Measurements from ENCODE around the gene RELL2. TPM values are rescaled to one million over a fixed set of nuclear protein-coding genes. Genes with fewer than 3 reads are reported as not detected.

Gene RELL2
- total RNA-seq, 1 experiment from 2014 or later: 13.3 TPM

DNA sequence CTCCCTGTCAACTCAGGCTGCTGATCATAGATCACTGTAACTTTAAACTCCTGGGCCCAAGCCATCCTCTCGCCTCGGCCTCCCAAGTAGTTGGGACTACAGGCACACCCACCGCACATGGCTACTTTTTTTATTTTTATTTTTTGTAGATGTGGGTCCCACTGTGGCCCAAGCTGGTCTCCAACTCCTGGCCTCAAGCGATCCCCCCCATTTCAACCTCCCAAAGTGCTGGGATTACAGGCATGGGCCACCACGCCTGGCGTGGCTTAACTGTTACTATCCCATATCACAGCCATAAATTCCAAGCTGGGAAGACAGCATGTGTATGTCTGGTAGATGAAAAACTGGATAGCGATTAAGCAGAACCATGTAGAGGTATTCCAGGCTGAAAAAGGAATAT lies 1.2 kb upstream of the RELL2 start:
- H3K9me3 ChIP-seq (ENCODE audit: control insufficient read depth, insufficient read depth, low read depth, low read length): no peaks in the 10 kb centered on the region
- H3K27ac ChIP-seq (ENCODE audit: low read length): peak overlapping the region; percentile 87
- no peak for ATAC-seq
- H3K4me3 ChIP-seq (ENCODE audit: low read depth in 2 of 2, low read length in 2 of 2): peak overlapping the region; percentile 84 to 89
- peaks cover 8% of the 10 kb centered on the region; the same call in 1 of the 2 replicates for H3K4me1 ChIP-seq (ENCODE audit: control insufficient read depth, insufficient read depth, low read length)
- DNase-seq (ENCODE audit: low read depth, low spot score): no peak
- intact Hi-C loops (cut with micrococcal nuclease; ENCODE audit: unreplicated experiment): no loop called here
- TF ChIP-seq CTCF (IDR thresholded peaks at IDR 0.05) (no peak), SIN3A (IDR thresholded peaks at IDR 0.05; ENCODE audit: borderline replicate concordance, insufficient read depth, low read depth, low read length) (no peak), TCF7L2 (IDR thresholded peaks at IDR 0.05; ENCODE audit: low read depth, low read length) (no peak), POLR2AphosphoS5 (IDR thresholded peaks at IDR 0.05; ENCODE audit: low read depth, low read length) (no peak)
- TF ChIP-seq, protein P1, sequence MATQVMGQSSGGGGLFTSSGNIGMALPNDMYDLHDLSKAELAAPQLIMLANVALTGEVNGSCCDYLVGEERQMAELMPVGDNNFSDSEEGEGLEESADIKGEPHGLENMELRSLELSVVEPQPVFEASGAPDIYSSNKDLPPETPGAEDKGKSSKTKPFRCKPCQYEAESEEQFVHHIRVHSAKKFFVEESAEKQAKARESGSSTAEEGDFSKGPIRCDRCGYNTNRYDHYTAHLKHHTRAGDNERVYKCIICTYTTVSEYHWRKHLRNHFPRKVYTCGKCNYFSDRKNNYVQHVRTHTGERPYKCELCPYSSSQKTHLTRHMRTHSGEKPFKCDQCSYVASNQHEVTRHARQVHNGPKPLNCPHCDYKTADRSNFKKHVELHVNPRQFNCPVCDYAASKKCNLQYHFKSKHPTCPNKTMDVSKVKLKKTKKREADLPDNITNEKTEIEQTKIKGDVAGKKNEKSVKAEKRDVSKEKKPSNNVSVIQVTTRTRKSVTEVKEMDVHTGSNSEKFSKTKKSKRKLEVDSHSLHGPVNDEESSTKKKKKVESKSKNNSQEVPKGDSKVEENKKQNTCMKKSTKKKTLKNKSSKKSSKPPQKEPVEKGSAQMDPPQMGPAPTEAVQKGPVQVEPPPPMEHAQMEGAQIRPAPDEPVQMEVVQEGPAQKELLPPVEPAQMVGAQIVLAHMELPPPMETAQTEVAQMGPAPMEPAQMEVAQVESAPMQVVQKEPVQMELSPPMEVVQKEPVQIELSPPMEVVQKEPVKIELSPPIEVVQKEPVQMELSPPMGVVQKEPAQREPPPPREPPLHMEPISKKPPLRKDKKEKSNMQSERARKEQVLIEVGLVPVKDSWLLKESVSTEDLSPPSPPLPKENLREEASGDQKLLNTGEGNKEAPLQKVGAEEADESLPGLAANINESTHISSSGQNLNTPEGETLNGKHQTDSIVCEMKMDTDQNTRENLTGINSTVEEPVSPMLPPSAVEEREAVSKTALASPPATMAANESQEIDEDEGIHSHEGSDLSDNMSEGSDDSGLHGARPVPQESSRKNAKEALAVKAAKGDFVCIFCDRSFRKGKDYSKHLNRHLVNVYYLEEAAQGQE (IDR thresholded peaks at IDR 0.05; ENCODE audit: insufficient read depth in 1 of 2, low read depth in 2 of 2, low read length in 1 of 2): no peak
- POLR2A ChIA-PET: no interaction called here
- no peaks in the 10 kb centered on the region for H3K27me3 ChIP-seq (ENCODE audit: control insufficient read depth, insufficient read depth, low read length)
- in situ Hi-C loops (cut with HindIII; ENCODE audit: low pct_unique_long_range_greater_than_20kb, low sequenced_read_pairs): no loop called here
- CTCF ChIA-PET: no interaction called here
- BruUV-seq (replicated peaks): no TSS peak
- no peaks in the 10 kb centered on the region; the same call in none of the 2 replicates for H3K36me3 ChIP-seq (ENCODE audit: control insufficient read depth, insufficient read depth, low read length)

DNA sequence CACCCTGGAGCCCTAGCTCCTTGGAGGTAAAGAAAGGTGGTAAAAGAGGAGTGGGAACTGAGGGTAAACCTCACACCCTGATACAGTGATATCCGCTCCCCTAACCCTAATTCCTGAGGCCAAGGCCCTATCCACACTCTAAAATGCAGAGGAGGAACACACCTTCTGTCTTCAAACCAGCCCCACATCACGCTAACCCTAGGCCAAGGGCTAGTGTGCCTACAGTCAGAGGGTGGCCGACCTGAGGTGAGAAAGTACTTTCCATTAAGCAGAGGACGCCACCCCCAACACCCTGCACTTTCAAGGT lies 738 bp upstream of the RELL2 start:
- Histone ChIP-seq H3K36me3 (ENCODE audit: control insufficient read depth, insufficient read depth, low read length) (no peaks in the 10 kb centered on the region; the same call in none of the 2 replicates), H3K27me3 (ENCODE audit: control insufficient read depth, insufficient read depth, low read length) (no peaks in the 10 kb centered on the region), H3K9me3 (ENCODE audit: control insufficient read depth, insufficient read depth, low read depth, low read length) (no peaks in the 10 kb centered on the region), H3K27ac (ENCODE audit: low read length) (peak overlapping the region; percentile 87), H3K4me1 (ENCODE audit: control insufficient read depth, insufficient read depth, low read length) (peaks cover 8% of the 10 kb centered on the region; the same call in 1 of the 2 replicates), H3K4me3 (ENCODE audit: low read depth in 2 of 2, low read length in 2 of 2) (peak overlapping the region; percentile 84 to 89)
- in situ Hi-C loops (cut with HindIII; ENCODE audit: low pct_unique_long_range_greater_than_20kb, low sequenced_read_pairs) (no loop called here), intact Hi-C loops (cut with micrococcal nuclease; ENCODE audit: unreplicated experiment) (no loop called here)
- DNase-seq (ENCODE audit: low read depth, low spot score): no peak
- ChIA-PET POLR2A (no interaction called here), CTCF (interaction anchor here (1.3 kb wide), 1 partner anchor 44 kb away, joined by 6 read pairs; no protein-coding TSS in a partner anchor)
- TF ChIP-seq TCF7L2 (IDR thresholded peaks at IDR 0.05; ENCODE audit: low read depth, low read length): no peak
- TF ChIP-seq CTCF (IDR thresholded peaks at IDR 0.05): no peak
- TF ChIP-seq, protein P1 (IDR thresholded peaks at IDR 0.05; ENCODE audit: insufficient read depth in 1 of 2, low read depth in 2 of 2, low read length in 1 of 2): no peak
- TF ChIP-seq POLR2AphosphoS5 (IDR thresholded peaks at IDR 0.05; ENCODE audit: low read depth, low read length): no peak
- TF ChIP-seq SIN3A (IDR thresholded peaks at IDR 0.05; ENCODE audit: borderline replicate concordance, insufficient read depth, low read depth, low read length): no peak
- BruUV-seq (replicated peaks): no TSS peak
- no peak; the same call in 1 of the 2 replicates for ATAC-seq
